Suprapubic skin (tissue), 3 donors: Measurements from ENCODE around the gene ANK3.

ENCODE experiments used
- CTCF ChIP-seq, 2 donors: fragments of 200-600 bp in 1 of 2; fragments of 450-650 bp in 1 of 2; sonication (generic) in 1 of 2; IDR thresholded peaks; one replicate each; pipeline ENCODE4 v1.5.1; 2016 to 2019; ENCODE audit warnings: antibody characterized with exemption in 2 of 2, mild to moderate bottlenecking in 1 of 2, moderate library complexity in 1 of 2
- POLR2AphosphoS5 ChIP-seq, 3 donors: sonication (generic); formaldehyde crosslinking; IDR thresholded peaks; one replicate each; pipeline ENCODE4 v1.6.1; 2017; ENCODE audit warnings: antibody characterized with exemption in 3 of 3

GRCh38 chr10:60169111-60169510 lies 220.6 kb downstream of the ANK3 start:
- TF ChIP-seq CTCF (IDR thresholded peaks at IDR 0.05) (no peak), POLR2AphosphoS5 (IDR thresholded peaks at IDR 0.05) (no peak)
